OCI-LY3 (cell line): ENCODE measurements around the gene PLEKHB2.

Experiments
- H2AFZ ChIP-seq: fragments of 200-600, 300-600 bp; shearing (Covaris generic); 2 replicates; pipeline ENCODE4 v1.6.0; 2014; ENCODE audit warnings: antibody characterized with exemption, low read depth, low read length
- H3K27ac ChIP-seq: fragments of 200-600, 300-600 bp; sonication (generic); 2 replicates; pipeline ENCODE4 v1.5.1; 2014; ENCODE audit warnings: mild to moderate bottlenecking, low read length, moderate library complexity, mixed read lengths
- H3K27me3 ChIP-seq: fragments of 200-600, 300-600 bp; sonication (generic); 2 replicates; pipeline ENCODE4 v1.6.1; 2014; ENCODE audit warnings: low read depth, low read length, mixed read lengths
- H3K36me3 ChIP-seq: fragments of 200-600, 300-600 bp; sonication (generic); replicated peaks from 2 replicates; pipeline ENCODE3; 2014; ENCODE audit warnings: low read depth, low read length, mixed read lengths
- H3K4me1 ChIP-seq: fragments of 300-600, 200-600 bp; sonication (generic); 2 replicates; pipeline ENCODE4 v1.6.1; 2014; ENCODE audit warnings: low read length, mixed read lengths
- H3K4me2 ChIP-seq: fragments of 200-600, 300-600 bp; sonication (generic); 2 replicates; pipeline ENCODE4 v1.6.1; 2014; ENCODE audit warnings: low read length, mixed read lengths
- H3K4me3 ChIP-seq: fragments of 300-600, 200-600 bp; sonication (generic); 2 replicates; pipeline ENCODE4 v1.5.1; 2014; ENCODE audit warnings: antibody characterized with exemption, mild to moderate bottlenecking, low read length, moderate library complexity
- H3K79me2 ChIP-seq: fragments of 300-600, 200-600 bp; shearing (Covaris generic); 2 replicates; pipeline ENCODE4 v1.6.1; 2014; ENCODE audit warnings: mild to moderate bottlenecking, low read length, mixed read lengths
- H3K9ac ChIP-seq: fragments of 300-600, 200-600 bp; shearing (Covaris generic); 2 replicates; pipeline ENCODE4 v1.6.0; 2014; ENCODE audit warnings: mild to moderate bottlenecking, low read length, moderate library complexity
- H3K9me3 ChIP-seq: fragments of 200-600, 300-600 bp; shearing (Covaris generic); 2 replicates; pipeline ENCODE4 v1.6.1; 2014; ENCODE audit warnings: low read length, mixed read lengths; ENCODE audit not compliant: insufficient read depth
- H4K20me1 ChIP-seq: fragments of 200-600, 300-600 bp; sonication (generic); 2 replicates; pipeline ENCODE4 v1.6.1; 2016; ENCODE audit warnings: low read length, mixed read lengths; ENCODE audit not compliant: insufficient read depth
- EZH2phosphoT487 ChIP-seq: fragments of 200-600 bp; shearing (Covaris generic); IDR thresholded peaks from 2 replicates; pipeline ENCODE4 v1.6.1; 2018; ENCODE audit warnings: antibody characterized with exemption, mixed run types, low read depth
- TF ChIP-seq, protein P1 (sequence below): fragments of 200-600, 300-600 bp; sonication (generic); IDR thresholded peaks from 2 replicates; pipeline ENCODE4 v1.5.1; 2014; ENCODE audit warnings: antibody characterized with exemption, low read length, low read depth

Gene PLEKHB2

GRCh38 chr2:131153529-131153928 lies 48.4 kb downstream of the PLEKHB2 start:
- TF ChIP-seq EZH2phosphoT487 = no peak
- TF ChIP-seq, protein P1, sequence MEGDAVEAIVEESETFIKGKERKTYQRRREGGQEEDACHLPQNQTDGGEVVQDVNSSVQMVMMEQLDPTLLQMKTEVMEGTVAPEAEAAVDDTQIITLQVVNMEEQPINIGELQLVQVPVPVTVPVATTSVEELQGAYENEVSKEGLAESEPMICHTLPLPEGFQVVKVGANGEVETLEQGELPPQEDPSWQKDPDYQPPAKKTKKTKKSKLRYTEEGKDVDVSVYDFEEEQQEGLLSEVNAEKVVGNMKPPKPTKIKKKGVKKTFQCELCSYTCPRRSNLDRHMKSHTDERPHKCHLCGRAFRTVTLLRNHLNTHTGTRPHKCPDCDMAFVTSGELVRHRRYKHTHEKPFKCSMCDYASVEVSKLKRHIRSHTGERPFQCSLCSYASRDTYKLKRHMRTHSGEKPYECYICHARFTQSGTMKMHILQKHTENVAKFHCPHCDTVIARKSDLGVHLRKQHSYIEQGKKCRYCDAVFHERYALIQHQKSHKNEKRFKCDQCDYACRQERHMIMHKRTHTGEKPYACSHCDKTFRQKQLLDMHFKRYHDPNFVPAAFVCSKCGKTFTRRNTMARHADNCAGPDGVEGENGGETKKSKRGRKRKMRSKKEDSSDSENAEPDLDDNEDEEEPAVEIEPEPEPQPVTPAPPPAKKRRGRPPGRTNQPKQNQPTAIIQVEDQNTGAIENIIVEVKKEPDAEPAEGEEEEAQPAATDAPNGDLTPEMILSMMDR = no peak

DNA sequence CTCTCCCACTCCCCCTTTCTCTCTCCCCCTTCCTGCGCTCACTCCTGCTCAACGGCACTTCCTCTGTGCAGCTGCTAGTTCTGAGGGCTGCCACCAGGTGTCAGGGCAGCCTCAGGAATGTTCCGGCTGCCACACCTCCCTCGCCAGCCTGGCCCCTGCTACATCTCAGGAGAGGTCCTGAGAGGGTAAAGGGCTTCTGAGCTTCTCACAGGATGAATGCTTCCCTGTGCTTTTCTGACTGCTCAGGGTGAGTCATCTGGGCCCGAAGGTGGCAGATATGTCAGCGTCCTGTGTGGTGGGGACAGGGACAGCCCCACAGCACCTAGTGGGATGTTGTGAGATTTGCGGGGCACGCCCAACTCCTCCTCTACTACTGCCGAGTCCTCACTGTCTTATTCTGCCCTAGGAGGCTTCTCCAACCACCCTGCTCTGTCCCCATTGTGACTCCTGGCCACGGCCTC lies 49.0 kb downstream of the PLEKHB2 start:
- peaks cover 17% of the 10 kb centered on the region; the same call in 1 of the 2 replicates for H3K4me1 ChIP-seq
- H2AFZ ChIP-seq = peak overlapping the region; percentile 63
- no peak overlapping the region for H3K9ac ChIP-seq
- H3K79me2 ChIP-seq = no peaks in the 10 kb centered on the region
- H3K9me3 ChIP-seq = no peaks in the 10 kb centered on the region
- H3K4me3 ChIP-seq = peak overlapping the region; percentile 34; the same call in 1 of the 2 replicates
- H3K27me3 ChIP-seq = no peaks in the 10 kb centered on the region
- TF ChIP-seq EZH2phosphoT487 = no peak
- TF ChIP-seq, protein P1 = peak; percentile 89
- peak overlapping the region; percentile 65 for H3K4me2 ChIP-seq
- H3K36me3 ChIP-seq = peaks cover 14% of the 10 kb centered on the region
- no peak overlapping the region for H3K27ac ChIP-seq
- no peaks in the 10 kb centered on the region for H4K20me1 ChIP-seq

More at GRCh38 chr2:131153529-131153928, 48.4 kb downstream of the PLEKHB2 start:
- H3K4me1 ChIP-seq = peaks cover 17% of the 10 kb centered on the region; the same call in 1 of the 2 replicates
- H3K9ac ChIP-seq = no peak overlapping the region
- no peaks in the 10 kb centered on the region for H3K79me2 ChIP-seq
- peaks cover 19% of the 10 kb centered on the region for H3K36me3 ChIP-seq
- H2AFZ ChIP-seq = no peak overlapping the region
- H3K4me3 ChIP-seq = no peak overlapping the region
- H4K20me1 ChIP-seq = no peaks in the 10 kb centered on the region
- peak overlapping the region; percentile 65 for H3K4me2 ChIP-seq
- H3K27ac ChIP-seq = no peak overlapping the region
- no peaks in the 10 kb centered on the region for H3K9me3 ChIP-seq
- H3K27me3 ChIP-seq = no peaks in the 10 kb centered on the region

DNA sequence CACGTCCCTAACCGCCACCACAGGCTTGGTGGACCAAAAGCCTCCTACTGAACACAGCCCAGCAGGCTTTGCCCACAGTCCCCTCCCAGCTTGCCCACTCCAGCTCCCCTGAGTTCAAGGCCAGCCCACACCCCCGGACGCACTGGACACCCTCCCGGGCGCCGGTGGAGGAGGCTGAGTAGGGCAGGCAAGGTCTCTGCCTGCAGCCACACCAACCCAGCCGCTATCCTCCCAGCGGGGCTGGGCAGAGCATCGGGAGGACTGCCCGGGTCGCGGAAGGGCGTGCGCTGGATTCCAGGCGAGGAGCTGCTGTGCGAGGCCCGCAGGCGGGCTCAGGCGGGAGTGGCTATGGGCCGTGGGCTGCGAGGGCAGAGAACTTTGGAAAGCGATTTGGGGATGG lies 49.5 kb downstream of the PLEKHB2 start:
- H3K36me3 ChIP-seq = peaks cover 8% of the 10 kb centered on the region
- no peaks in the 10 kb centered on the region for H3K79me2 ChIP-seq
- H4K20me1 ChIP-seq = no peaks in the 10 kb centered on the region
- no peak overlapping the region; the same call in 1 of the 2 replicates for H2AFZ ChIP-seq
- H3K4me3 ChIP-seq = no peak overlapping the region
- TF ChIP-seq, protein P1 = no peak
- no peak for TF ChIP-seq EZH2phosphoT487
- H3K4me1 ChIP-seq = peaks cover 17% of the 10 kb centered on the region; the same call in 1 of the 2 replicates
- no peaks in the 10 kb centered on the region for H3K9me3 ChIP-seq
- H3K9ac ChIP-seq = no peak overlapping the region
- no peaks in the 10 kb centered on the region for H3K27me3 ChIP-seq
- H3K4me2 ChIP-seq = peak overlapping the region; percentile 65; the same call in 1 of the 2 replicates
- H3K27ac ChIP-seq = no peak overlapping the region

GRCh38 chr2:131155208-131155855 lies 50.2 kb downstream of the PLEKHB2 start:
- TF ChIP-seq, protein P1 = no peak
- no peak for TF ChIP-seq EZH2phosphoT487
- peaks cover 17% of the 10 kb centered on the region; the same call in 1 of the 2 replicates for H3K4me1 ChIP-seq
- H3K4me3 ChIP-seq = no peak overlapping the region
- no peak overlapping the region for H2AFZ ChIP-seq
- no peaks in the 10 kb centered on the region for H3K27me3 ChIP-seq
- no peaks in the 10 kb centered on the region for H3K9me3 ChIP-seq
- H3K27ac ChIP-seq = no peak overlapping the region
- H4K20me1 ChIP-seq = no peaks in the 10 kb centered on the region
- no peaks in the 10 kb centered on the region for H3K79me2 ChIP-seq
- peaks cover 4% of the 10 kb centered on the region for H3K36me3 ChIP-seq
- H3K9ac ChIP-seq = no peak overlapping the region
- H3K4me2 ChIP-seq = no peak overlapping the region
